Small intestine (tissue), 7 donors: Measurements from ENCODE around the gene ANKRD52. TPM values are rescaled to one million over a fixed set of nuclear protein-coding genes. Genes with fewer than 3 reads are reported as not detected.

Experiments used
- DNase-seq, 2 donors: peaks; one replicate each; pipeline versions ENCODE4 v3.0.0 to v3.0.0-alpha.2; 2013
- FAIRE-seq: peaks from 2 replicates; lab custom pipeline; 2012; peaks lifted over from hg19 to GRCh38; lab: Jason Lieb, UNC
- H3K27ac ChIP-seq, 3 donors: one replicate each; pipeline ENCODE4 v1.5.1; 2013; ENCODE audit warnings: low read length in 2 of 3, mild to moderate bottlenecking in 2 of 3, control low read depth in 1 of 3, inconsistent platforms in 1 of 3, low read depth in 1 of 3, moderate library complexity in 1 of 3
- H3K27me3 ChIP-seq, 3 donors: one replicate each; pipeline ENCODE4 v1.6.1; 2013; ENCODE audit warnings: low read length in 3 of 3, inconsistent platforms in 1 of 3; ENCODE audit not compliant: control insufficient read depth in 3 of 3, insufficient read depth in 3 of 3
- H3K36me3 ChIP-seq, 3 donors: one replicate each; pipeline ENCODE4 v1.6.1; 2013; ENCODE audit warnings: low read length in 3 of 3, inconsistent platforms in 1 of 3, low read depth in 1 of 3, mild to moderate bottlenecking in 1 of 3, moderate library complexity in 1 of 3; ENCODE audit not compliant: control insufficient read depth in 3 of 3, insufficient read depth in 2 of 3
- H3K4me1 ChIP-seq, 3 donors: one replicate each; pipeline ENCODE4 v1.6.1; 2013; ENCODE audit warnings: low read length in 2 of 3, inconsistent platforms in 1 of 3, low read depth in 1 of 3, mild to moderate bottlenecking in 1 of 3, moderate library complexity in 1 of 3; ENCODE audit not compliant: control insufficient read depth in 3 of 3, insufficient read depth in 2 of 3
- H3K4me3 ChIP-seq, 3 donors: one replicate each; pipeline ENCODE4 v1.5.1; 2013; ENCODE audit warnings: low read length in 3 of 3, control low read depth in 1 of 3, inconsistent platforms in 1 of 3, low read depth in 1 of 3, mild to moderate bottlenecking in 1 of 3, moderate library complexity in 1 of 3
- H3K9me3 ChIP-seq, 2 donors: one replicate each; pipeline ENCODE4 v1.6.1; 2013; ENCODE audit warnings: low read depth in 1 of 2, low read length in 1 of 2; ENCODE audit not compliant: control insufficient read depth in 2 of 2, insufficient read depth in 1 of 2
- WGBS, 3 donors: extraction: QIAGEN DNeasy Blood & Tissue Kit; methylation state at CpG; one replicate each; pipeline ENCODE4 v1.1.7; 2013; 5-methylcytosine and 5-hydroxymethylcytosine counted together
- polyA plus RNA-seq, 4 donors: library from polyadenylated mRNA; stranded (reverse) in 3 of 4; unstranded in 1 of 4; fragments of 200-250 nt in 3 of 4; fragments of 120-200 nt in 1 of 4; gene quantifications; one replicate each; pipeline versions ENCODE4 v1.2.1 to v1.2.3, GENCODE V29; 2013
- donor health status: healthy with polysubstance abuse.
- donor health status: control.
- donor health status: control.
- donor health status: Bipolar disorder and iron deficiency.
- donor health status: healthy.

The ANKRD52 gene
- polyA plus RNA-seq, 4 donors = 5.1 to 23.9 (median 10.3) TPM

GRCh38 chr12:56257491-56258067 lies 605 bp downstream of the ANKRD52 start:
- Histone ChIP-seq H3K4me3 (peak overlapping the region; percentile 59 to 81 (median 68)), H3K9me3 (no peaks in the 10 kb centered on the region), H3K4me1 (peaks cover 0 to 27% (median 3%) of the 10 kb centered on the region in 3 donors), H3K27ac (peak overlapping the region in 2 of 3 donors; percentile 61 to 66), H3K27me3 (no peaks in the 10 kb centered on the region), H3K36me3 (peaks cover 6 to 47% (median 16%) of the 10 kb centered on the region in 3 donors)
- no peak for FAIRE-seq
- peak; percentile 37 to 54 for DNase-seq
- 0 to 2% (median 0%) methylated on average over 26 to 27 of the region's 27 CpGs for WGBS, 3 donors

DNA sequence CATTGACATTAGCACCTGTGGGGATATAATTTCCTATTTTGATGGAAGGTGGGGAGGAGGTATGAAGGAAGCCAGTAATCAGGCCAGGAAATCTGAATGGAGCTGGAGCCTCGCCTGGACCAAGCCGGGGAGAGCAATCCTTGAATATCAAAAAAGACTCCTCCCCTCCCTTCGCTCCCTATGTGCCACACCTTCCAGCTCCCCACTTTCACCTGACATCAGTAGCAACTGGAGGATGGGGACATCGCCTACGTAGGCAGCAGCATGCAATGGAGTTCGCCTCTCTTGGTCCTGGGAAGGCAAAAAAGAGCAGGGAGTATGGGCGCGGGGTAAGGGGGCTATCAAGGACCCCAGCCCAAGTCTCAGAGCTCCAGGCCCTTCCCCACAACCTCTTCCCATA lies 1.1 kb downstream of the ANKRD52 start:
- H3K27me3 ChIP-seq = no peaks in the 10 kb centered on the region
- peak overlapping the region; percentile 59 to 81 (median 68) for H3K4me3 ChIP-seq
- WGBS, 3 donors = 47 to 62% (median 61%) methylated on average over 8 of the region's 8 CpGs
- H3K36me3 ChIP-seq = peaks cover 6 to 52% (median 20%) of the 10 kb centered on the region in 3 donors
- DNase-seq (no peak), FAIRE-seq (no peak)
- H3K27ac ChIP-seq = no peak overlapping the region
- peaks cover 0 to 25% (median 3%) of the 10 kb centered on the region in 3 donors for H3K4me1 ChIP-seq
- H3K9me3 ChIP-seq = no peaks in the 10 kb centered on the region

- Histone ChIP-seq H3K4me1 (peaks cover 0 to 20% (median 3%) of the 10 kb centered on the region in 3 donors), H3K36me3 (peaks cover 6 to 58% (median 26%) of the 10 kb centered on the region in 3 donors), H3K27me3 (no peaks in the 10 kb centered on the region), H3K9me3 (no peaks in the 10 kb centered on the region), H3K27ac (no peak overlapping the region), H3K4me3 (peak overlapping the region in 1 of 3 donors; percentile 68)
- 48 to 51% (median 49%) methylated on average over 4 of the region's 4 CpGs for whole genome bisulfite sequencing, 3 donors
- no peak for FAIRE-seq
- DNase-seq = no peak
Observed at GRCh38 chr12:56256326-56256960, 1.7 kb downstream of the ANKRD52 start.

DNA sequence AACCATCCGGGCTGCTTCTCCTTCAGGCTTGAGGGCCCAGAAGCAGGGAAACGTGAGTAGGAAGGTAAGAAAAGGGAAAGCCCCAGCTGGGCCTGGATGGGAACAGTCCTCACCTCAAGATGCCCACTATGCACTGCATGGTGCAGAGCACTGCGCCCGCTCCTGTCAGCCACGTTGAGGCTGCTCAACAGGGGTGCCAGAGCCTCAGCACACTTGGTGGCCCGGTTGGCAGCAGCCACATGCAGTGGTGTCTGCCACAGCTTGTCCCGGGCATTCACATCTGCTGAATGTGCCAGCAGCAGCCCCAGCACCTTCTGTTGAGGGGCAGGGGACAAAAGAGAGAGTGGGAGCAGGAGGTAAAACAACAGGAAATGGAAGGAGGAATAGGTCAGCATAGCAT lies 2.5 kb downstream of the ANKRD52 start:
- FAIRE-seq = no peak
- DNase-seq = no peak
- no peak overlapping the region for H3K27ac ChIP-seq
- WGBS, 3 donors = 88 to 94% (median 93%) methylated on average over 7 of the region's 7 CpGs
- peaks cover 6 to 62% (median 27%) of the 10 kb centered on the region in 3 donors for H3K36me3 ChIP-seq
- H3K9me3 ChIP-seq = no peaks in the 10 kb centered on the region
- H3K4me3 ChIP-seq = no peak overlapping the region
- H3K4me1 ChIP-seq = peaks cover 0 to 17% (median 3%) of the 10 kb centered on the region in 3 donors
- H3K27me3 ChIP-seq = no peaks in the 10 kb centered on the region

GRCh38 chr12:56253091-56253490 lies 5.1 kb downstream of the ANKRD52 start:
- DNase-seq (no peak), FAIRE-seq (no peak)
- Histone ChIP-seq H3K27ac (no peak overlapping the region), H3K4me3 (no peak overlapping the region), H3K27me3 (no peaks in the 10 kb centered on the region), H3K4me1 (peaks cover 0 to 12% (median 3%) of the 10 kb centered on the region in 3 donors), H3K36me3 (peaks cover 16 to 86% (median 35%) of the 10 kb centered on the region in 3 donors), H3K9me3 (no peaks in the 10 kb centered on the region)
- WGBS, 3 donors = 92 to 99% (median 97%) methylated on average over 11 of the region's 11 CpGs

DNA sequence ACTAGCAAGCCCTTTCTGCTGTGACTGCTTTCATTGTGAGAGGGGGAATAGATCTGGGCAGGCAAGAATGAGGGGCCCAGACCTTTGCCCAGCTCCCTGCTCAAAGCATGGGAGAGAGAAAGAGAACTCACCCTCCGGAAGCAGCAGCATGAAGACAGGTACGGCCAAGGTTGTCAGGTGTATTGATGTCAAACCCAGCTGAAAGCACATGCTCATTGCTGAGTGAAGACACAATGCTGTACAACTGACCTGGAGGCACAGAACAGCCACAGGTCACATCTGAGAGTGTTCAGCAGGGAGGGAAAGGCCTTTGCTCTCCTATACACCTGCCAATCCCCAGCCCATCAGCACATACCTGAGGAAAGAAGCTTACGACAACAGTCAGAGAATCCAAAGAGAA lies 5.5 kb downstream of the ANKRD52 start:
- Histone ChIP-seq H3K27me3 (no peaks in the 10 kb centered on the region), H3K9me3 (no peaks in the 10 kb centered on the region), H3K4me3 (no peak overlapping the region), H3K27ac (no peak overlapping the region), H3K36me3 (peaks cover 21 to 90% (median 40%) of the 10 kb centered on the region in 3 donors), H3K4me1 (peaks cover 0 to 12% (median 3%) of the 10 kb centered on the region in 3 donors)
- WGBS, 3 donors = 92 to 100% (median 94%) methylated on average over 3 of the region's 3 CpGs
- FAIRE-seq = no peak
- no peak for DNase-seq

DNA sequence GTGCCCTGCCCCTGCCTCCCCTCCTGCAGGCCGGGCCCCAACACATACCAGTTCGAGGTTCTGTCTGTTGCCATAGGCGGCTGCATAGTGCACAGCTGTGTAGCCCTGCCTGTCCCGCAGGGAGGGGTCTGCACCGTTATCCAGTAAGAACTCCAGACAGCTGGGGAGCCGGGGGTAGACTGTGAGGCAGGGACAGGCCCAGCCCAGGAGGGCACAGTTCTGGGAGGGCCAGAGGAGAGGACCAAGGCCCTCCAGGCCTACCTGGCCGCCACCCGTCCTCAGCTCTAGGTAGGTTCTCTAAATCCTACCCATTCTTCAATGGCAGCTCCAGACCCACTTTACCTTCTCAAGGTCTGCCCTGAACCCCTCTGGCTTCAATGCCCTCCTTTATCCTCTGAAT lies 9.5 kb downstream of the ANKRD52 start:
- FAIRE-seq (no peak), DNase-seq (no peak)
- Histone ChIP-seq H3K36me3 (peaks cover 39 to 87% (median 50%) of the 10 kb centered on the region in 3 donors), H3K4me3 (no peak overlapping the region), H3K27me3 (no peaks in the 10 kb centered on the region), H3K9me3 (no peaks in the 10 kb centered on the region), H3K4me1 (peaks cover 0 to 9% (median 0%) of the 10 kb centered on the region in 3 donors), H3K27ac (no peak overlapping the region)
- WGBS, 3 donors = 85 to 95% (median 94%) methylated on average over 6 to 8 of the region's 8 CpGs

GRCh38 chr12:56247923-56248322 lies 10.3 kb downstream of the ANKRD52 start:
- no peak for DNase-seq
- Histone ChIP-seq H3K36me3 (peaks cover 42 to 87% (median 51%) of the 10 kb centered on the region in 3 donors), H3K4me3 (no peak overlapping the region), H3K27ac (no peak overlapping the region), H3K27me3 (no peaks in the 10 kb centered on the region), H3K4me1 (peaks cover 0 to 16% (median 0%) of the 10 kb centered on the region in 3 donors), H3K9me3 (no peaks in the 10 kb centered on the region)
- 94 to 96% (median 95%) methylated on average over 16 of the region's 16 CpGs for WGBS, 3 donors
- FAIRE-seq = no peak
